GM19438 (cell line): ENCODE data around the gene ZNF814.
"Not testable (repeated sequence)": the region's sequence is repeated elsewhere in the genome, so short reads cannot be mapped to it uniquely, and the experiment has no call there.

Source experiments
- ATAC-seq: cut with Tn5 transposase; IDR thresholded peaks from one replicate; pipeline ENCODE4 v1.9.1; 2021; ENCODE audit warnings: low read depth; ENCODE audit not compliant: unreplicated experiment

The ZNF814 gene

GRCh38 chr19:57819475-57820148 is 69.2 kb downstream of the ZNF814 start:
- peak; percentile 90 for ATAC-seq

- ATAC-seq, result no peak
Measured at GRCh38 chr19:57818378-57818777, 70.5 kb downstream of the ZNF814 start.

DNA sequence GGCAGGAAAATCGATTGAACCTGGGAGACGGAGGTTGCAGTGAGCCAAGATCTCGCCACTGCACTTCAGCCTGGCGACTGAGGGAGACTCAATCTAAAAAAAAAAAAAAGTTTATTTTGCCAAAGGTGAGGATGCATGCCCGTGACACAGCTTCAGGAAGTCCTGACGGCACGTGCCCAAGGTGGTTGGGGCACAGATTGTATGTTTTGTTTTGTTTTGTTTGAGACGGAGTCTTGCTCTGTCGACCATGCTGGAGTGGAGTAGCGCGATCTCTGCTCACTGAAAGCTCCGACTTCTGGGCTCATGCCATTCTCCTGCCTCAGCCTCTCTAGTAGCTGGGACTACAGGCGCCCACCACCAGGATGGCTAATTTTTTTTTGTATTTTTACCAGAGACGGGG is 70.9 kb downstream of the ZNF814 start:
- no peak for ATAC-seq

DNA sequence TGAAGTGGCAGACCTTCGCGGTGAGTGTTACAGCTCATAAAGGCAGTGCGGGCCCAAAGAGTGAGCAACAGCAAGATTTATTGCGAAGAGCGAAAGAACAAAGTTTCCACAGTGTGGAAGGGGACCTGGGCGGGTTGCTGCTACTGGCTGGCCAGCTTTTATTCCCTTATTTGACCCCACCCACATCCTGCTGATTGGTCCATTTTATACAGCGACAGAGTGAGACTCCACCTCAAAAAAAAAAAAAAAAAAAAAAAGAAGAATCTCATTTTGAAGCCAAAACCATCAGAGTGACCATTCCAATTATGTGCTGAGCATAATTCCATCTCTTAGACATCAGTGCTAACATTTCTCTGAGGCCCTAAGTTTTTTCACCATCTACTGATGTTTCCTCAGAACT is 72.2 kb downstream of the ZNF814 start:
- ATAC-seq, result no peak

DNA sequence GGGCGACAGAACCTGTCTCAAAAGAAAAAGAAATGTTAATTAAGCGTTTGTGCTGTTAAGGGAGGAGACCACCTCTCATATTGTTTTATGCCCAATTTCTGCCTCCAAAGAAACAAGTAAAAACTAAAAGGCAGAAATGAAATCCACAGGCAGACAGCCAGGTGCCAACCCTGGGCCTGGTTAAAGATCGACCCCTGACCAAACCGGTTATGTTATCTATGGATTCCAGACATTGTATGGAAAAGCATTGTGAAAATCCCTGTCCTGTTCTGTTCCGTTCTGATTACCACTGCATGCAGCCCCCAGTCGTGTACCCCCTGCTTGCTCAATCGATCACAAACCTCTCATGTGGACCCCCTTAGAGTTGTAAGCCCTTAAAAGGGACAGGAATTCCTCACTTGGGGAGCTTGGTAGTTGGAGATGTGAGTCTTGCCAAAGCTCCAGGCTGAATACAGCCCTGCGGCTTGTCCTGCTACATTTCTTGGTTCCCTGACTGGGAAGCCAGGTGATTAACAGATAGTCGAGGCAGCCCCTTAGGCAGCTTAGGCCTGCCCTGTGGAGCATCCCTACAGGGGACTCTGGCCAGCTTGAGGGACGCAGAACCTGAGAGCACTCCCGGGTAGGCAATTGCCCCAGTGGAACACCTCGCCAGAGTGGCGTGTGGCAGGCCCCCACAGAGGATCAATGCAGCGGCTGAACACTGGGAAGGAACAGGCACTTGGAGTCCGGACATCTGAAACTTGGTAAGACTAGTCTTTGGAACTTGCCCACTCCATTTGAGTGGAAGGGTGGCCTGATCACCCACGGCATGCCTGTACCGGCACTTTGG is 73.4 kb downstream of the ZNF814 start:
- no peak for ATAC-seq

- ATAC-seq, result peak; percentile 50
Measured at GRCh38 chr19:57814505-57815246, 74.2 kb downstream of the ZNF814 start, which contains the start of gene ZNF552. Gene ZNF552 (minus strand): TSS chr19:57814913. CDS start chr19:57814743, 170 bp downstream.

GRCh38 chr19:57813919-57814504 is 74.8 kb downstream of the ZNF814 start:
- ATAC-seq, result no peak

DNA sequence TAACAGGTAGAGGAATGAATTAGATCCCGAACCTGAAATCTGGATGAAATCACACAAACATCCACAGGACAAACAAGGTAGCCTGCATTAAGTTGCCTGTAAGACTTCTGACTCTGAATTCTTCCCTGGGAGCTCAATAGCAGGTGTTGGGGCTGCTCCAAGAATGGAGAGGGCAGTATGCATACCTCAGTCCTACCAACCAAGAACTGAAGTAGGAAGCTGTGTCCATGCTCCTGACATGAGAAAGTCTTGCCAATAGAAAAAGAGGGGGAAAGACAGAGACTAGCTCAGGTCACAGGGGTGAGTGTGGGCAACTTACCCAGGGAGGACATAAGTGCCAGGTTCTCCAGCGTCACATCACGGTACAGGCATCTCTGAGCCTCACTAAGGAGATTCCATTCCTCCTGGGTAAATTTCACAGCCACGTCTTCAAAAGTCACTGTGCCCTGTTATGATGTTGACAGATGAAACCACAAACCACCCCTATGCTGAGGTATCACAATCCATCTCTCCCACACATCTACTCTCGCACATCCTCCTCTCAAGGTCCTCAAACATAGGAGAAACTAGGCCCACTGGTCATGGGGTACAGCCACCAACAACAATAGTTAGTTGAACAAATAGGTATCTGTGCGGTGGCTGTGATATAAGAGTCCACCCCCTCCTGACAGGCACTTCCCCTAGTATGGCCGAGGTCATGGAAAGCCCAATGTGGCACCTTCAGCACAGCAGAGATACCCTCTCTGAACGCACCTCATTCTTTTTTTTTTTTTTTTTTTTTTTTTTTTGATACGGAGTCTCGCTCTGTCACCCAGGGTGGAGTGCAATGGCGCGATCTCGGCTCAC is 75.6 kb downstream of the ZNF814 start:
- ATAC-seq, result not testable (repeated sequence)

DNA sequence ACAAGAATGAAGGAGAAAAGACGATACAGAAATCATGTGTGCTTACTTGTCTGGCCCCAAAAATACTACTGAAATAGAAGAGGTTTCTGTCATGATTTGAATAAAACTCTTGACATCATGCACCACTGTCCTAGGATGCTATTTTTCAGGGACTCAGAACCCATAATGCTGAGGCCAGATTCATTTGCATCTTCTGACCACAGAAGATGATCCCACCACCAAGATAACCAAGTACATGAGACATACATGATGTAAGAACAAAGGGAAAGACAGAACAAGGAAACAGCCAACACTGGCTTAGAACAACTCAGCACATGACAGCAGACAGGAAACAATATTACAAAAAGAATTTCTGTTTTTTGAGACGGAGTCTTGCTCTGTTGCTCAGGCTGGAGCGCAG is 76.6 kb downstream of the ZNF814 start:
- ATAC-seq, result no peak

GRCh38 chr19:57810410-57811295 is 78.2 kb downstream of the ZNF814 start:
- not testable (repeated sequence) for ATAC-seq

DNA sequence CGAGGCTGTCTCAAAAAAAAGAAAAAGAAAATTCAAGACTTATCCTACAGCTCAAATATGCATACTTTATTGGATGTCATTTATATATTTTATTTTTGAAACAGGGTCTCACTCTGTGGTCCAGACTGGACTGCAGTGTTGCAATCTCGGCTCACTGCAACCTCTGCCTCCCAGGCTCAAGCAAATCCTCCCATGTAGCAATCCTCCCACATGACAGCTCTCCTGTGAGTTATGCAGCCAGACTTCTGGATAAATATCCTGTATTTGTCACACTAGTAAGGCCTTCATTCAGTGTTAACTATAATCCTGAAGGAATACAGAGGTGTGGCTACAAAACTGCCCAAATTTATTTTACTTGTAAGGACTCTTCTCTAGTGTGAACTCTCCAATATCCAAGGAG is 81.3 kb downstream of the ZNF814 start:
- ATAC-seq, result no peak

- ATAC-seq, result no peak
Measured at GRCh38 chr19:57803594-57804325, 85.1 kb downstream of the ZNF814 start.

- no peak for ATAC-seq
Measured at GRCh38 chr19:57803265-57803593, 85.6 kb downstream of the ZNF814 start.

DNA sequence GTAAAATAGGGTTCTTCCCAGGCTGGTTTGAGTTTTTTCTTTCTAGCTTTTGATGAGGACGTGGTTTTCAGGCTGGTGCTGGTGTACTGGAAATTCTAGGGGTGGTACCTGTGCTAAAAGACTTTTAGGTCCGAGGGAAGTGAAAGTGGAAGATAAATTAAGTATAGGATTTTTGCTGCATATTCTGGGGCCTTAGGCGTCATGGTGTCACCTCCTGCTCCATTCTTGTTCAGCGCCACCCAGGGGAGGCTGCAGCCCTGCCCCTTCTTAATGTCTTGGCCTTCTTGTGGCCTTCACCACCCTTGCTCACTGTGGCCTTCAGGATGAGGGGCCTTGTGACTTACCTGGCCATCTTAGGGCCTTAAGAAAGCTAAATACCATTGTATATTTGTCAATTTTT is 86.6 kb downstream of the ZNF814 start:
- no peak for ATAC-seq

DNA sequence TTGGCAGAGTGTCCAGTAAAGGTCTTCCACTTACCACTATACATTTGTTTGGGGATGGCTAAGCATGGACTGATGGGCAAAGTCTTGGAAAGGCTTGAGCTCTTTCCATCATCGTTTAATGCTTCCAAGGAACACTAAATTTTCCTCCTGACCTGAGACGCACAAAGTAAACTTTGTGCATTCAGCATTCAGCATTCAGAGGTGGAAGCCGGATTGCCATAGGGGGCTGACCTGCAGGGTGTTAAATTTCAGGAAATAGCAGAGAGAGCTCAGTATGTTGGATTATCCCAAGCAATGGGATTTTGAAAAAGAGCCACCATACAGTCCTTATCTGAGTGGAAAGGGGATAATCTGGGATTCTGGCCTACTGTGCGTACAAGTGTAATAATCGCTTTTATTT is 88.1 kb downstream of the ZNF814 start:
- ATAC-seq, result no peak
